H1 (cell line): ENCODE measurements around the gene APOA4. TPM values are rescaled to one million over a fixed set of nuclear protein-coding genes. Genes with fewer than 3 reads are reported as not detected.

ENCODE experiments used
- polyA plus RNA-seq, 7 experiments: library from polyadenylated mRNA; depleted of rRNA in 3 of 7; stranded (reverse) in 5 of 7; unstranded in 2 of 7; fragments of >200 nt in 5 of 7; fragments of 200-250 nt in 2 of 7; gene quantifications; 1 replicate in 5 of 7; 2 replicates in 1 of 7; 4 replicates in 1 of 7; pipeline versions ENCODE4 v1.2.1 to v1.2.3, GENCODE V29; 2011 to 2013; ENCODE audit warnings: missing spikeins in 2 of 7, mixed read lengths in 2 of 7
- total RNA-seq: library from RNA; stranded (reverse); fragmentation: NEBNext Ultra II Directional; extraction: Animal tissue kit (Norgen Biotek cat#: 25700); gene quantifications from 2 replicates; pipeline ENCODE4 v1.2.1, GENCODE V29; 2021
- TF ChIP-seq, protein P1 (sequence below): fragments of 300-600 bp; sonication (generic); IDR thresholded peaks from 2 replicates; pipeline ENCODE4 v1.7.1; 2012; ENCODE audit warnings: low read length, moderate library complexity, mild to moderate bottlenecking, inconsistent platforms; ENCODE audit not compliant: insufficient replicate concordance

The APOA4 gene
- total and polyA plus RNA-seq, 2 of the 8 experiments (the other 6 are each of a cell fraction or from before 2014, with no cell fraction given) = not detected

DNA sequence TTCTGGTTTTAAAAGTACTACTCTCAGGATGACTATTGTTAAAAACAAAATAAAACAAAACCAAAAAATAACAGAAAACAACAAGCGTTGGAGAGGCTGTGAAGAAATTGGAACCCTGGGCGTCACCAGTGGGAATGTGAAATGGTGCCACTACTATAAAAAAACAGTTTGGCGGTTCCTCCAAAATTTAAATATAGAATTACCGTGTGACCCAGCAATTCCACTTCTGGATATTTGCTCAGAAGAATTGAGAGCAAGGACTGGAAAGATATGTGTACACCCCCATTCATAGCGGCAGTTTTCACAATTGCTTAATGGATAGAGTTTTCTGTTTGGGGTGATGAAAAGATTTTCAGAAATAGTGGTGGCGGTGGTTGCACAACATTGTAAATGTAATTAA lies 8.6 kb downstream of the APOA4 start (continued):
- TF ChIP-seq, protein P1, sequence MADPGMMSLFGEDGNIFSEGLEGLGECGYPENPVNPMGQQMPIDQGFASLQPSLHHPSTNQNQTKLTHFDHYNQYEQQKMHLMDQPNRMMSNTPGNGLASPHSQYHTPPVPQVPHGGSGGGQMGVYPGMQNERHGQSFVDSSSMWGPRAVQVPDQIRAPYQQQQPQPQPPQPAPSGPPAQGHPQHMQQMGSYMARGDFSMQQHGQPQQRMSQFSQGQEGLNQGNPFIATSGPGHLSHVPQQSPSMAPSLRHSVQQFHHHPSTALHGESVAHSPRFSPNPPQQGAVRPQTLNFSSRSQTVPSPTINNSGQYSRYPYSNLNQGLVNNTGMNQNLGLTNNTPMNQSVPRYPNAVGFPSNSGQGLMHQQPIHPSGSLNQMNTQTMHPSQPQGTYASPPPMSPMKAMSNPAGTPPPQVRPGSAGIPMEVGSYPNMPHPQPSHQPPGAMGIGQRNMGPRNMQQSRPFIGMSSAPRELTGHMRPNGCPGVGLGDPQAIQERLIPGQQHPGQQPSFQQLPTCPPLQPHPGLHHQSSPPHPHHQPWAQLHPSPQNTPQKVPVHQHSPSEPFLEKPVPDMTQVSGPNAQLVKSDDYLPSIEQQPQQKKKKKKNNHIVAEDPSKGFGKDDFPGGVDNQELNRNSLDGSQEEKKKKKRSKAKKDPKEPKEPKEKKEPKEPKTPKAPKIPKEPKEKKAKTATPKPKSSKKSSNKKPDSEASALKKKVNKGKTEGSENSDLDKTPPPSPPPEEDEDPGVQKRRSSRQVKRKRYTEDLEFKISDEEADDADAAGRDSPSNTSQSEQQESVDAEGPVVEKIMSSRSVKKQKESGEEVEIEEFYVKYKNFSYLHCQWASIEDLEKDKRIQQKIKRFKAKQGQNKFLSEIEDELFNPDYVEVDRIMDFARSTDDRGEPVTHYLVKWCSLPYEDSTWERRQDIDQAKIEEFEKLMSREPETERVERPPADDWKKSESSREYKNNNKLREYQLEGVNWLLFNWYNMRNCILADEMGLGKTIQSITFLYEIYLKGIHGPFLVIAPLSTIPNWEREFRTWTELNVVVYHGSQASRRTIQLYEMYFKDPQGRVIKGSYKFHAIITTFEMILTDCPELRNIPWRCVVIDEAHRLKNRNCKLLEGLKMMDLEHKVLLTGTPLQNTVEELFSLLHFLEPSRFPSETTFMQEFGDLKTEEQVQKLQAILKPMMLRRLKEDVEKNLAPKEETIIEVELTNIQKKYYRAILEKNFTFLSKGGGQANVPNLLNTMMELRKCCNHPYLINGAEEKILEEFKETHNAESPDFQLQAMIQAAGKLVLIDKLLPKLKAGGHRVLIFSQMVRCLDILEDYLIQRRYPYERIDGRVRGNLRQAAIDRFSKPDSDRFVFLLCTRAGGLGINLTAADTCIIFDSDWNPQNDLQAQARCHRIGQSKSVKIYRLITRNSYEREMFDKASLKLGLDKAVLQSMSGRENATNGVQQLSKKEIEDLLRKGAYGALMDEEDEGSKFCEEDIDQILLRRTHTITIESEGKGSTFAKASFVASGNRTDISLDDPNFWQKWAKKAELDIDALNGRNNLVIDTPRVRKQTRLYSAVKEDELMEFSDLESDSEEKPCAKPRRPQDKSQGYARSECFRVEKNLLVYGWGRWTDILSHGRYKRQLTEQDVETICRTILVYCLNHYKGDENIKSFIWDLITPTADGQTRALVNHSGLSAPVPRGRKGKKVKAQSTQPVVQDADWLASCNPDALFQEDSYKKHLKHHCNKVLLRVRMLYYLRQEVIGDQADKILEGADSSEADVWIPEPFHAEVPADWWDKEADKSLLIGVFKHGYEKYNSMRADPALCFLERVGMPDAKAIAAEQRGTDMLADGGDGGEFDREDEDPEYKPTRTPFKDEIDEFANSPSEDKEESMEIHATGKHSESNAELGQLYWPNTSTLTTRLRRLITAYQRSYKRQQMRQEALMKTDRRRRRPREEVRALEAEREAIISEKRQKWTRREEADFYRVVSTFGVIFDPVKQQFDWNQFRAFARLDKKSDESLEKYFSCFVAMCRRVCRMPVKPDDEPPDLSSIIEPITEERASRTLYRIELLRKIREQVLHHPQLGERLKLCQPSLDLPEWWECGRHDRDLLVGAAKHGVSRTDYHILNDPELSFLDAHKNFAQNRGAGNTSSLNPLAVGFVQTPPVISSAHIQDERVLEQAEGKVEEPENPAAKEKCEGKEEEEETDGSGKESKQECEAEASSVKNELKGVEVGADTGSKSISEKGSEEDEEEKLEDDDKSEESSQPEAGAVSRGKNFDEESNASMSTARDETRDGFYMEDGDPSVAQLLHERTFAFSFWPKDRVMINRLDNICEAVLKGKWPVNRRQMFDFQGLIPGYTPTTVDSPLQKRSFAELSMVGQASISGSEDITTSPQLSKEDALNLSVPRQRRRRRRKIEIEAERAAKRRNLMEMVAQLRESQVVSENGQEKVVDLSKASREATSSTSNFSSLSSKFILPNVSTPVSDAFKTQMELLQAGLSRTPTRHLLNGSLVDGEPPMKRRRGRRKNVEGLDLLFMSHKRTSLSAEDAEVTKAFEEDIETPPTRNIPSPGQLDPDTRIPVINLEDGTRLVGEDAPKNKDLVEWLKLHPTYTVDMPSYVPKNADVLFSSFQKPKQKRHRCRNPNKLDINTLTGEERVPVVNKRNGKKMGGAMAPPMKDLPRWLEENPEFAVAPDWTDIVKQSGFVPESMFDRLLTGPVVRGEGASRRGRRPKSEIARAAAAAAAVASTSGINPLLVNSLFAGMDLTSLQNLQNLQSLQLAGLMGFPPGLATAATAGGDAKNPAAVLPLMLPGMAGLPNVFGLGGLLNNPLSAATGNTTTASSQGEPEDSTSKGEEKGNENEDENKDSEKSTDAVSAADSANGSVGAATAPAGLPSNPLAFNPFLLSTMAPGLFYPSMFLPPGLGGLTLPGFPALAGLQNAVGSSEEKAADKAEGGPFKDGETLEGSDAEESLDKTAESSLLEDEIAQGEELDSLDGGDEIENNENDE = no peak
